Activated CD8-positive, alpha-beta memory T cell treated with anti-CD3 and anti-CD28 coated beads, Interleukin-2, amount 50 U/mL, for 48 hours (primary cell): ENCODE measurements around the gene TMED7.

Experiments
- DNase-seq: peaks from one replicate; pipeline ENCODE4 v3.0.0-alpha.2; 2020

The TMED7 gene

DNA sequence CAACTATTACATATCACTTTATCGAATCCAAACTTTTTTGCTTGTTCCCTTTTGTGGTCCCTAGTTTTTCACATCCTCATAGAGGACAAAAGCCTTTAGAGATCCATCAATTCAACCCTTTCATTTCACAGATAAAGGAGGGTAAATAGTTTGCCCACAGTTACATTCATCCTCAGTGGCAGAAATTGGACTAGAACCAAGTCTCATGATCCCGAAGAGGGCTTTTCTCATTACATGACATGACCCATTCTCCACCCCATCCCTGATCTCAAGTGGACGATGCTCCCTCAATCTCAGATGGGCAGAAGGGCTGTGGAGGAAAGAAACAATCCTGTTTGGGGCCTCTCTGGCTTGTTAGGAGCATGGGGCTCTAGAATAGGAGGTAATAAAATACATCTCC is 46.6 kb downstream of the TMED7 start:
- no peak for DNase-seq

GRCh38 chr5:115578657-115579056 is 47.2 kb downstream of the TMED7 start:
- DNase-seq, result no peak

DNA sequence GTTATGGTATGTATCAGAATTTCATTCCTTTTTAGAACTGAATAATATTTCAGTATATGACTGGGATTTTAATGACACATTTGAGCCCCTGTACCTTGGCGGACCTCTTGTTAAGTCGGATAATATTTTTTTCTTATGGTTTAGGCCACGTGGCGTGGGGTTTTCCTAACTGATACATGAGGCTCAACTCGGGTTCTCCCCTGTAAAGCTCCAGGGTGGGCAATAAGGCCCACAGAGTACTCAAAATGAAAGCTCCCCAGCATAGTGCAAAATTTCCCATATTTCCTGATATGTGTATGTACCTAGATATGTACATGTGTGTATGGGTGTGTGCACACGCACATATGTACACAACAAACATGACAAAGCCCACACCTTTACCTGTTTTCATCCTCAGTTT is 48.1 kb downstream of the TMED7 start:
- no peak for DNase-seq

DNA sequence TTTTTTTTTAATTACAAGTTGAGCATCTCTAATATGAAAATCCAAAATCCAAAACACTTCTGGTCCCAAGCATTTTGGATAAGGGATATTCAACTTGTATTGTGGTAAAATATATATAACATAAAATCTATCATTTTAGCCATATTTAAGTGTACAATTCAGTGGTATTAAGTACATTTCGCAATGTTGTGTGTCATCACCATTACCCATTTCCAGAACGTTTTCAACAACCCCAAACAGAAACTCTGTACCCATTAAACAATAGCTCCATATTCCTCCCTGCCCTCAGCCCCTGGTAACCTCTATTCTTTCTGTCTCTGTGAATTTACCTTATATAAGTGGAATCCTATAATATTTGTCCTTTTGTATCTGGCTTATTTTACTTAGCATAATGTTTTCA is 48.5 kb downstream of the TMED7 start:
- no peak for DNase-seq

DNA sequence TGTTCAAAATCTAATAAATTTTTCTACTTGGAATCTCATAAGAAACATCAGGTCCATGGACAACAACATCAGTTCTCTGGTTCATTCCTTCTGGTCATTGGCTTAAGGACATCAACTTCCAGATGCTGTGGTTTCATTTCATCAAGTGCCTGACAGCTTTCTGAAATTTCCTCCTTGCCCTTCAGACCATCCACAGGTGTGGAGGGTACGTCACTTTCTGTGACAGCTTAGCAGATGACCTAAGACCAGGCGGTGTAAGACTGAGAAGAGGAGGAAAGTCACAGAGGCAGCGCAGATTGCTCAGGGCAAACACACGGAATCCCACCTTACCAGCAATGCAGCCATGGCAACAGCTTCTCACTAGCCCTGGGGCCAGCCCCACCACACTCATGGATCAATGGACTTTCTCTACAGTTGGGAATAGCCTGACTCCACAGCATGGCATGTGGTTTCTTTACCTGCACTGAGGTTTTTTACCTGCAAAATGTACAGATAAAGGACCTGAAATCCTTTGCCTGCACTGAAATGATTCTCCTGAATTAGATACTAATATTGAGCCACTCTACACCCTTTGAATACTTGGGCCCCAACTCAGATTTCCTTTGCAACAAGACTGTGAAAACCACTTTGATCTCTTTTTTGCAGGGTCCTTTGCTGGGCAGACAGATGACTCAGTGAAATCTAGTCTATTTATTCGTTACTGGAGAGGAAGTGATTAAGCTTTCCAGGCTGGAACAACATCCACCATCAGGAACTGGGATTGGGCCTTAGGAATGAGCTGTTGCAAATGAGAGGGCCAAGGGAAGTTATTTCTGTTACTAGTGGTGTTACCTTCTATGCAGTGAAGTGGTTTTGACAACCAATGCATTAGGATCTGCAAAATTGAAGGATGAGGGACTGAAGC is 50.4 kb downstream of the TMED7 start:
- no peak for DNase-seq

DNA sequence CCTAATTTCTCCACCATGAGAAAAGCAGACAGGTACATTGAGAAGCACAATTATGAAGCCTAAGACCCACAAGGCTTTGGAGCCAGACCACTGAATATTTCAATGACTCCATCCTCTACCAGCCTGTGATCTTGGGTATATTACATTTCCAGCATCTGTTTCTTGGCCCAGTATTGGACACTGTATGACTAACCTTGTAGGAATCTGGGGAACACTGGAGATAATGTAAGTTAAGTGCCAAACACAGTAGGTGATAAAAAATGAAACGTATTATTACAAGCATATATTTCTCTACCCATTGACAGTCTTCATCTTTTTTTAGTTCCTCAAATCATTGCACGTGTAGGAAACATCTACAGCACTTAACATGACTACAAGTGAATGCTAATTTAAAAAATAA is 52.7 kb downstream of the TMED7 start:
- no peak for DNase-seq

DNA sequence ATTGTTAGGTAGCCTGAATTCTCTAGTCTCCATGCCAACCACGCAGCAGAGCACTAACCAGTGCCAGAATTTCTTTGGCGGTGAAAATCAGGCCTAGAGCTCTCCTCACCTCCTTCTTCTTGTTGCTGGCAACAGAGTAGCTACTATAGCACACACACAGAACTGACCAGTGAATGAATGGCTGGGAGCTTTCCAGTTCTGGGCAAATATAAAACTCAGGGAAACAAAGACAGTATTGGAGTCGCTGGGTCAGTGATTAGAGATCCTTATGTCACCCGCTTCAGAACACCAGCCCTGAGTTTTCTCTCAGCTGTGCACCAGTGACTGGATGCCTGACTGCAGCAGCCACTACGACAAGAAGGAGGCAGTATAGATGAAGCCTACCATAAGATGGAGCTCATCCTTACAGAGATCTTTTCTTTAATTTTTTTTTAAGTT is 54.4 kb downstream of the TMED7 start:
- no peak for DNase-seq

DNA sequence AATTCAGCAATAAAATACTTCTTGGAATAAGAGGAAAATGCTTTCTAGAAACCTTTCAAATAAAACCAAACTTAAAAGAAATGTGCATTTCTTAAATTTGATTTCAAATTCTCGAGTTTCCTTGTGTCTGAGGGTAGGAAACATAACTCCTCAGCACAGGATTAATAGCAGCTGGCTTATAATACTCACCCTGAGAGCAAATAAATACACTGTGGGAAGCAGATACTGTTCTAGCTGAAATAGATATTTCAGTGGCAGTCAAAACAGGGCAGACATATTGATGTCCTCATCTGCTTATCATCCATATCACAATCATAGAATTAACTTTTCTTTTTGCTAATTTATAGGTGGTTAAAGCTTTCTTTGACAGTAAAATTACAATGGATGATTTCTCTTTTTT is 57.2 kb downstream of the TMED7 start:
- no peak for DNase-seq

DNA sequence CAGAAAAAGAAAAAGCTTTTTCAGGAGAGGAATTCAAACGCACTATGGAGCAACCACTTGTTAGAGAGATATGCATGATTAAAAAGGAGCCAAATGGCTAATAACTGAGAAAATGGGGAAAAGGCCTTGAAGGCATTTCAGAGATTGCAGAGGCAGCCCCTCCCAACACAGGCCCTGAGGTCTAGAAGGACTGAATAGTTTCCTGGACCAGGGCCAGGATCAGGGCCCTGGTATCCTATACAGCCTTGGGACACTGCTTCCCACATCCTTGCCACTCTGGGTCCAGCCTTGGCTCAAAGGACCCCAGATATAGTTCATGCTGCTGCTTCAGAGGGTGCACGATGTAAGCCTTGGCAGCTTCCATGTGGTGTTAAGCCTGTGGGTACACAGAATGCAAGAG is 60.6 kb downstream of the TMED7 start:
- DNase-seq, result no peak
